Nephron progenitor cell (in vitro differentiated cells): ENCODE results near the gene TFPI.
A peak's percentile ranks its signal among the peaks of the same experiment; 100 is the strongest.

ENCODE experiments used
- DNase-seq: peaks from one replicate; pipeline ENCODE4 v3.0.0; 2021
- H3K27ac Mint-ChIP-seq: 2 replicates; pipeline ENCODE4 v1.8.0; 2021; ENCODE audit warnings: mild to moderate bottlenecking, moderate library complexity, mixed read lengths
- H3K27me3 Mint-ChIP-seq: 2 replicates; pipeline ENCODE4 v1.8.0; 2021; ENCODE audit warnings: mild to moderate bottlenecking, low read depth, mixed read lengths; ENCODE audit not compliant: poor library complexity
- H3K36me3 Mint-ChIP-seq: 2 replicates; pipeline ENCODE4 v1.8.0; 2021; ENCODE audit warnings: low read depth, mixed read lengths
- H3K4me1 Mint-ChIP-seq: 2 replicates; pipeline ENCODE4 v1.8.0; 2021; ENCODE audit warnings: mixed read lengths
- H3K4me3 Mint-ChIP-seq: 2 replicates; pipeline ENCODE4 v1.8.0; 2021; ENCODE audit warnings: mild to moderate bottlenecking, moderate library complexity, mixed read lengths
- H3K9me3 Mint-ChIP-seq: 2 replicates; pipeline ENCODE4 v1.8.0; 2021; ENCODE audit warnings: mild to moderate bottlenecking, moderate library complexity, mixed read lengths
- TF ChIP-seq, protein P1 (sequence below): fragments of 200-600 bp; sonication (generic); IDR thresholded peaks from 2 replicates; pipeline ENCODE4 v1.5.0; 2021; ENCODE audit warnings: antibody characterized with exemption

The TFPI gene

DNA sequence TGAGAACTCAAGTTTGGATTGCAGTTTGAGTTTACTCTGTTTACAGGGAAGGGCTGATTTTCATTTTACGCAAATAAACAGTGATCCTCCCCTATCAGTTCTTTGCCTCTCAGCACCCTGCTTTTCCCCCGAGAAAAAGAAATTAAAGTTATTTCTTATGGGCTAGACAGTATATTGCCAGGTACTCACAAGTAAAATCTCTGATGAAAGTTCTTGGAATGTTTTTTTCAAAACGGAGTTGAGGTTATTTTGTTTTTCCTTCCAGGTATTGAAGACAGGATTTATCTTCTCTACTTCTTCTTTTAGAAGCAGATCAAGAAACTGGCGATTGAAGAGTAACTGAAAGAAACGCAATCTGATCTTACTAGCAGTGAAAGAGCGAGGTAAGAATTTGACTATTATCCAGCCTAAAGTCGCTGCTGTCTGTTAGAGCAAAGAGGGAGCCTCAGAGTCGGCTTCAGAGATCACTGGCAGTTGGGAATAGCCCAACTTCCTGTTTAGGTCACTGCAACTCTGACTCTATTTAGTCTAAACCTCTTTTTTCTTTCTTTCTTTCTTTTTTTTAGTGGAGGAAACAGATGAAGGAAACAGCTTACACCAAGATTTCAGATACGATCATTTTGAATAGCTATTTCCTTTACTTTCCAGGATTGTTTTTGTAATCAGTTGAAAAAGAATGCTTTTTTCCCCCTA lies at the start of gene TFPI:
Gene TFPI, minus strand, starts transcription at position 425 of the 693 bp plus-strand sequence. CDS start 50,667 bp downstream, outside the sequence.
- Mint-ChIP-seq H3K27me3 (peaks cover 2% of the 10 kb centered on the region), H3K4me3 (peak within 1 kb of the TSS; percentile 75), H3K9me3 (peaks cover 14% of the 10 kb centered on the region), H3K27ac (peak within 1 kb of the TSS; percentile 94), H3K36me3 (peaks cover 4% of the 10 kb centered on the region), H3K4me1 (peaks cover 15% of the 10 kb centered on the region)
- TF ChIP-seq, protein P1, sequence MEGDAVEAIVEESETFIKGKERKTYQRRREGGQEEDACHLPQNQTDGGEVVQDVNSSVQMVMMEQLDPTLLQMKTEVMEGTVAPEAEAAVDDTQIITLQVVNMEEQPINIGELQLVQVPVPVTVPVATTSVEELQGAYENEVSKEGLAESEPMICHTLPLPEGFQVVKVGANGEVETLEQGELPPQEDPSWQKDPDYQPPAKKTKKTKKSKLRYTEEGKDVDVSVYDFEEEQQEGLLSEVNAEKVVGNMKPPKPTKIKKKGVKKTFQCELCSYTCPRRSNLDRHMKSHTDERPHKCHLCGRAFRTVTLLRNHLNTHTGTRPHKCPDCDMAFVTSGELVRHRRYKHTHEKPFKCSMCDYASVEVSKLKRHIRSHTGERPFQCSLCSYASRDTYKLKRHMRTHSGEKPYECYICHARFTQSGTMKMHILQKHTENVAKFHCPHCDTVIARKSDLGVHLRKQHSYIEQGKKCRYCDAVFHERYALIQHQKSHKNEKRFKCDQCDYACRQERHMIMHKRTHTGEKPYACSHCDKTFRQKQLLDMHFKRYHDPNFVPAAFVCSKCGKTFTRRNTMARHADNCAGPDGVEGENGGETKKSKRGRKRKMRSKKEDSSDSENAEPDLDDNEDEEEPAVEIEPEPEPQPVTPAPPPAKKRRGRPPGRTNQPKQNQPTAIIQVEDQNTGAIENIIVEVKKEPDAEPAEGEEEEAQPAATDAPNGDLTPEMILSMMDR, result no peak
- DNase-seq, result no peak

DNA sequence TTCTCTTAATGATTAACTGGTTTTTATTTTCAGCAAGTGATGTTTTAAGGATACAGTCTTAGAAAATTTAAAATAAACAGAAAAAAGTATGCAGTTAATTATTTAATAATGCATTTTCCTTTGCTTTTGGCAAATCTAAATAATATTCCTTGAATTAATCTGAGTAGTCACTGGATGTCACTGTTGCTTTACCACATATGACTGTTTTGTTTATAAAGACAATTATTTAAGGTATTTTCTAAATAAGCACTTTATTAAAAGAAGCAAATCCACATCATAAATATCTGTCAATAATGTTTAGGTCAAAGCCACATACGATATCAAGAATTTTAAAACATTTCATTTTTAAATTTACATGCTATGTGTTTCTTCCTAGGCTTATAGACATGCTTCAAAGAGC lies 40.6 kb upstream of the TFPI start:
- Mint-ChIP-seq H3K4me1 (no peaks in the 10 kb centered on the region), H3K27me3 (no peaks in the 10 kb centered on the region), H3K36me3 (no peaks in the 10 kb centered on the region), H3K9me3 (no peaks in the 10 kb centered on the region), H3K27ac (no peak overlapping the region), H3K4me3 (no peak overlapping the region)
- no peak for DNase-seq
- TF ChIP-seq, protein P1, result no peak

DNA sequence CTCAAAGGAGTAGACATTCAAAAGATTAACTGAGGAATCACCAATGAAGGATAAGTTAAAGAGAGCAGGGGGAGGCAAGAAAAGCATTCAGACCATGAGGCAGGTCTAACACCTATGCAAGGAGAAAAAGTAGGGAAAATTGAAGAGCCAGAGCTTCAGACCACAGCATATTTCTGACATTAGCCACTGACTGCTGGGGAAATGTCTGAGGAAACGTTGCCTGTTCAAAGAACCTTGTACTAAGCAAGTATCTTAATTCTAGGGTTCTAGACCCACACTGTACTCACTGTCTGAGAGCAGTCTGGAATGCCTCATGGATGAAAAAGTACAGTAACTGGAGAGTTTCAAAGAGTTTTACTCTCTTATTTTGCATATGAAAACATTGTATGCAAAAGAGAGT lies 39.5 kb upstream of the TFPI start:
- Mint-ChIP-seq H3K4me3 (no peak overlapping the region), H3K36me3 (no peaks in the 10 kb centered on the region), H3K4me1 (no peaks in the 10 kb centered on the region), H3K9me3 (no peaks in the 10 kb centered on the region), H3K27me3 (no peaks in the 10 kb centered on the region), H3K27ac (no peak overlapping the region)
- no peak for DNase-seq
- TF ChIP-seq, protein P1, result no peak

DNA sequence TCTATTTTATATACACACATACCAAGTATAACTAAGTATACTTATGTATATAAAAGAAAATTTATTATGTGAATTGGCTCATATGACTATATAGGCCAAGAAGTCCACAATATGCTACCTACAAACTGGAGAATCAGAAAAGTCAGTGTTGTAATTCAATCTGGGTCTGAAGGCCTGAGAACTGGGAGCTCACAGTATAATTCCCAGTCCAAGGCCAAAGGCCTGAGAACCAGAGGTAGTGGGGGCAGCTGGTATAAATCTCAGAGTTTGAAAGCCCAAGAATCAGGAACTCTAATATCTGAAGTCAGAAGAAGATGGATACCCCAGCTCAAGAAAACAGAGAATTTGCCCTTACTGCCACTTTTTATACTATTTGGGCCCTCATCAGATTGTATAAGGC lies 38.9 kb upstream of the TFPI start:
- no peaks in the 10 kb centered on the region for H3K27me3 Mint-ChIP-seq
- TF ChIP-seq, protein P1, result no peak

DNA sequence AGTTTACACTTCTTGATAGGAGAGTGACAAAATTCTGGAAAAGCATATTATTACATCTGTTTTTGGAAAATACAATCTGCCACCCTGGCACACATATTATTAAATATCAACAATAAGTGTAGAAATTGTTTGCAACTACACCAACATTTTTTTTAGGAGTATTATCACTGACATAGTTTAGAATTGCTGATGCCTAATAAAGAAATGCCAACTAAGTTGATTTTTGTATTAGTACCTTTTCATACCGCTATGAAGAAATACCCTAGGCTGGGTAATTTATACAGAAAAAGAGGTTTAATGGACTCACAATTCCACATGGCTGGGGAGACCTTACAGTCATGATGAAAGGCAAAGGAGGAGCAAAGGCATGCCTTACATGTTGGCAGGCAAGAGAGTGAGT lies 35.9 kb upstream of the TFPI start:
- no peak for DNase-seq
- Mint-ChIP-seq H3K27ac (no peak overlapping the region), H3K4me3 (no peak overlapping the region), H3K36me3 (no peaks in the 10 kb centered on the region), H3K9me3 (no peaks in the 10 kb centered on the region), H3K27me3 (no peaks in the 10 kb centered on the region), H3K4me1 (no peaks in the 10 kb centered on the region)
- TF ChIP-seq, protein P1, result no peak

More for the DNA sequence above, 38.9 kb upstream of the TFPI start:
- Mint-ChIP-seq H3K27ac (no peak overlapping the region), H3K9me3 (no peaks in the 10 kb centered on the region), H3K36me3 (no peaks in the 10 kb centered on the region), H3K4me1 (no peaks in the 10 kb centered on the region), H3K4me3 (no peak overlapping the region)
- DNase-seq, result no peak

DNA sequence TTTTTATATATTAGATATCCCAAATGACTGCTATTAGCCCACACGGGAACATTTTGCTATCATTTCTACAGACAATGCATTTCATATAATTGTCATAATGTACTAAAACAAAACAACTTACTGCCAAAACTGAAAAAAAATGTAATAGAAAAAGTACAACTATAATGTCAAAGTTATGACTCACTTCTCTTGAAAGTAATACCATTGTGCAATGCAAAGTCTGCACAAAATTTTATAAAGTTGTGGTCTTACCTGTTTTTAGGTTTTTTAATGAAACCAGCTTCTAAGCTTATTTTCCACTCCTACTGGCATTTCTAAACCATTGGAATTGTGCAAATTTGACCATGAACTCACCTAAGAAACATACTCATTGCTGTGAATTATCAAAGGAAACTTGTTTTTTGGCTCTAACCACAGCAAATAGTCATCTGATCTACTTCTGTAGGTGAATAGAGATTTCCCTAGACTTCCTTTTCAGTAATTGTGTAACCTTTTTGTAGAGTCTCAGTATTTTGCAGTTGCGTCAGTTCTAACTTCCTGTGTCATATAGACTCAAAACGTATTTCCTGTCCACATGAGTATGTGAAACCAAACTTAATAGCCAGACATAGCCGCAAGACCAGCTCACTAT lies 31.9 kb upstream of the TFPI start:
- no peak overlapping the region for H3K4me3 Mint-ChIP-seq
- TF ChIP-seq, protein P1, result no peak
- H3K27me3 Mint-ChIP-seq, result no peaks in the 10 kb centered on the region
- no peaks in the 10 kb centered on the region for H3K9me3 Mint-ChIP-seq
- H3K27ac Mint-ChIP-seq, result no peak overlapping the region
- no peak for DNase-seq
- no peaks in the 10 kb centered on the region for H3K36me3 Mint-ChIP-seq
- peaks cover 5% of the 10 kb centered on the region for H3K4me1 Mint-ChIP-seq
